Adipose tissue (tissue), 3 donors: ENCODE data around the gene SLX4IP. TPM values are rescaled to one million over a fixed set of nuclear protein-coding genes. Genes with fewer than 3 reads are reported as not detected.

Experiments used
- H3K27ac ChIP-seq: one replicate; pipeline ENCODE4 v1.5.1; 2013; ENCODE audit warnings: low read depth, low read length
- WGBS, 3 donors: extraction: QIAGEN DNeasy Blood & Tissue Kit; methylation state at CpG; one replicate each; pipeline ENCODE4 v1.1.7; 2013; 5-methylcytosine and 5-hydroxymethylcytosine counted together
- polyA plus RNA-seq, 3 donors: library from polyadenylated mRNA; stranded (reverse); fragments of 200-250 nt; gene quantifications; one replicate each; pipeline ENCODE4 v1.2.3, GENCODE V29; 2013
- donor health status: healthy with polysubstance abuse.
- donor health status: Bipolar disorder and iron deficiency.
- donor health status: healthy.

SLX4IP gene
- polyA plus RNA-seq, 3 donors = 0.62 to 1.6 (median 1.1) TPM

GRCh38 chr20:10423735-10424134, 11.4 kb upstream of the SLX4IP start:
- H3K27ac ChIP-seq = no peak overlapping the region
- 31 to 88% (median 85%) methylated on average over 2 of the region's 2 CpGs for WGBS, 3 donors

- 10 to 33% (median 26%) methylated on average over 3 of the region's 3 CpGs for WGBS, 3 donors
- H3K27ac ChIP-seq = no peak overlapping the region
Measured at GRCh38 chr20:10427060-10427692, 7.9 kb upstream of the SLX4IP start.

DNA sequence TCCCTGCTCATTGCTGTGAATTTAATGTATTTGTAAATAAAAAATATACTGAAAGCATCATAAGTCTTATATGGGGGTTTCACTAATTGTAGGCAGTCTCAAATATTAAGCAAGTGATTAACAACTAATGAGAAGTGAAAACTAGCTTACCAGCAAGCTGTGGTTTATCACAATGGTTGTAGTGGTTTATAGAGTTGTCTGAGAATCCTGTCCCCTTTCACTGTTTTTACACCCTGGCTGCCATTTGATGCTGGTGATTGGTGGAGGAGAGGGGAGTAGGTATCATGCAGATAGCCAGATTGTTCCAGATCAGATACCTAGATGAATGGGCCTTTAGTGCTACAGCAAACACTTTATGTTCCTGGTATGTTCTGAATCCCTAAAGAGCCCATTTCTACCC, 7.1 kb upstream of the SLX4IP start:
- no peak overlapping the region for H3K27ac ChIP-seq

- WGBS, 3 donors = 81 to 85% (median 84%) methylated on average over 5 of the region's 5 CpGs
Measured at GRCh38 chr20:10429443-10429981, 5.6 kb upstream of the SLX4IP start.

GRCh38 chr20:10430000-10430466, 5.1 kb upstream of the SLX4IP start:
- H3K27ac ChIP-seq = no peak overlapping the region

More at GRCh38 chr20:10429443-10429981, 5.6 kb upstream of the SLX4IP start:
- no peak overlapping the region for H3K27ac ChIP-seq

- no peak overlapping the region for H3K27ac ChIP-seq
- WGBS, 3 donors = 84 to 91% (median 84%) methylated on average over 5 of the region's 5 CpGs
Measured at GRCh38 chr20:10430704-10431103, 4.4 kb upstream of the SLX4IP start.

DNA sequence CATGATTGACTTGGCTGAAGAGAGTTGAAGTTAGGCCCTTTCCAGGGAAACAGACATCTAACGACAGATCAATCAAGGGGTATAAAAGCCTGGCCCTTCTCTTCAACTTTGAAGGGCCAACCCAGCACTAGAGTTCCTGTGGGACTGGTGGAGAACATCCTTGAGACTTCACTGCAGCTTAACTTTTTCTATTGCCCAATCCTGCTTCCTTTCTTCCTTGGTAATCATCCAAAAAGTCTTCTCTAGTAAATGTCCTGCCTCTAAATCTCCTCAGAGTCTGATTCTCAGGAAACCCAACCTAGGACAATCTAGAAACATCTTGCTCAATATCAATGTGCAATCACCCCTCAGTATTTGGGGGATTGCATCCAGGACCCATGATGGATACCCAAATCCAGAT, 3.0 kb upstream of the SLX4IP start:
- 72 to 88% (median 73%) methylated on average over 1 of the region's 1 CpG for WGBS, 3 donors
- no peak overlapping the region for H3K27ac ChIP-seq

GRCh38 chr20:10433014-10433622, 2.0 kb upstream of the SLX4IP start:
- no peak overlapping the region for H3K27ac ChIP-seq
- WGBS, 3 donors = 44 to 52% (median 52%) methylated on average over 30 of the region's 30 CpGs

DNA sequence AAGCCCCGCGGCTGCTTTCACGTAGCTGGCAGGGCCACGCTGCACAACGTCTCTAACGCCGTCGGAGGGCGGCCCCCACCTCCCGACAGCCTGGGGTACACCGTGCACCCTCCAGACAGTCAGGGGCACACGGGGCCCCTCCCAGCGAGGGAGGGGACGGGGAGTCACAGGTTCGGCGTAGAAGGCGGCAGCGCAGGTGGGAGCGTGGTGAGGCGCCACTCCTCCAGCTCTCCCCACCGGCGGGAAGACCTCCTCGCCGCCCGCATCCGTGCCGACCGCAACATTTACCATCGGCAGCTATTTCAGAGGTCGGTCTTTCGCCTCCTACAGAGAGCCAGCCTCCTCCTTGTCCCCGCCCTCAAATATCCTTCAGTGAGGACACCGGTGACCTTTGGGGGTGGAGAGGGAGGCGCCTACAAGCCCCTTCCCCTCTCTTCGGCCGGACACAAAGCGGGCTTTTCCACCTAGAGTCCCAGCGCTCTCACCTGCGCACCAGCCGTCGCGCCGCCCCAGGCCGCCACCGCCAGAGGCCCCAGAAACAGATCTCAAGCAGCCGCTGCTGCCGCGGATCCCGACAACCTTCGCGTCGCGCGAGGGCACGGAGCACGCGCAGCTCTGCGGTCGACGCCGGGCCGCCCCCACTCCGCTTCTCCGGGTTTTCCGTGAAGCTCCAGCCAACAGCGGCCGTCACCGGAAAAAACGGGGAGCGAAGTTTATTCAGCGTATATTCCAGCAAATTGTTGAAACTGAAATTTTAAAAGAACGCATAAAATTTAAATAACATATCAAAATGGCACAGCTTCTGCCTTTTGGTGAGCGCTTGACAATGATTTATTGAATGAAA, 1.3 kb upstream of the SLX4IP start, which contains the start of gene MKKS:
TSS of gene MKKS (minus strand) at position 600 of the 844 bp plus-strand sequence. CDS start 20,708 bp downstream, outside the sequence.
- H3K27ac ChIP-seq = peak within 1 kb of the TSS; percentile 34
- 0% methylated on average over 73 of the region's 73 CpGs for WGBS, 3 donors

DNA sequence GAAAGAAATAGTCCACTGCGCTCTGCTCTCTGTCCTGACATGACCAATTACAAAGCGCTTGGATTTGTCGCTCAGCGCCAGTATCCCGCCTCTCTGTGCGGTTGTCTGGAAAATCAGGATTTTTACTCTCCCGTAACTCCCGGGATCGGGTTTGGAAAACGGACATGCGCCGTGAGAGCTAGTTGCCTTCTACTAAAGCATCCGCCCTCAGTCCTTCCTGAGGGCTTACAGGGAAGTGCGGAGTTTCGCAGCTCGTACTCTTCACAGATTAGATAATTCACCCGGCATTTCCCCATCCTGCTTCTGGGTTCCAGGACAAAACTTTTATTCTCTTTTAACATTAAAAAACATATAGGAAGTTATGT, 656 bp upstream of the SLX4IP start:
- peak overlapping the region; percentile 34 for H3K27ac ChIP-seq
- 0% methylated on average over 17 of the region's 17 CpGs for WGBS, 3 donors

GRCh38 chr20:10436053-10436699, 1.1 kb downstream of the SLX4IP start:
- H3K27ac ChIP-seq = no peak overlapping the region
- 93 to 97% (median 94%) methylated on average over 20 of the region's 20 CpGs for WGBS, 3 donors

DNA sequence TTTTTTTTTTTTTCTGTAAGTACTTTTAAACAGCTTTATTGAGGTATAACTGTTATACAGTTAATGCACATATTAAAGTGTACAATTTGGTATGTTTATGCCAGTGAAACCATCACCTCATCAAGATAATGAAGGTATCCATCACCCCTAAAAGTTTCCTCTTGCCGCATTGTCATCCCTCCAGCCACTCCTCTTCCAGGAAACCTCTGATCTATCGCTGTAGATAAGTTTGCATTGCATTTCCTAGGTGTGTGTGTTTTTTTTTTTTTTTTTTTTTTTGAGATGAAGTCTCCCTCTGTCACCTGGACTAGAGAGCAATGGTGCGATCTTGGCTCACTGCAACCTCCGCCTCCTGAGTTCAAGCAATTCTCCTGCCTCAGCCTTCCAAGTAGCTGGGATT, 3.1 kb downstream of the SLX4IP start:
- WGBS, 3 donors = 80 to 99% (median 85%) methylated on average over 4 of the region's 4 CpGs
- H3K27ac ChIP-seq = no peak overlapping the region

DNA sequence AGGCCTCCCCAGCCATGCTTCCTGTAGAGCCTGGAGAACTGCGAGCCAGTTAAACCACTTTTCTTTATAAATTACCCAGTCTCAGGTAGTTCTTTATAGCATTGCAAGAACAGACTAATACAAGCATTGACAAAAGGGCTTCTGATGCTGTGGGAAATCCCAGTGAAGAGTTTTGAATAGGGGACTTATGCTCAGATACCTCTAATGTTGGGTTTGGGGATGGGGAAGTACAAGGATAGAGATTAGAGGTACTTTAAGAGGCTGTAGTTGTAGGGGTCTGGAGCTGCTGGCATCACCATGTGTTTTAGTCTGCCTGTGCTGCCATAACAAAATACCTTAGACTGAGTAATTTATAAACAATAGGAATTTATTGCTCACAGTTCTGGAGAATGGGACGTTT, 8.8 kb downstream of the SLX4IP start:
- no peak overlapping the region for H3K27ac ChIP-seq
- WGBS, 3 donors = 86 to 91% (median 90%) methylated on average over 2 of the region's 2 CpGs

DNA sequence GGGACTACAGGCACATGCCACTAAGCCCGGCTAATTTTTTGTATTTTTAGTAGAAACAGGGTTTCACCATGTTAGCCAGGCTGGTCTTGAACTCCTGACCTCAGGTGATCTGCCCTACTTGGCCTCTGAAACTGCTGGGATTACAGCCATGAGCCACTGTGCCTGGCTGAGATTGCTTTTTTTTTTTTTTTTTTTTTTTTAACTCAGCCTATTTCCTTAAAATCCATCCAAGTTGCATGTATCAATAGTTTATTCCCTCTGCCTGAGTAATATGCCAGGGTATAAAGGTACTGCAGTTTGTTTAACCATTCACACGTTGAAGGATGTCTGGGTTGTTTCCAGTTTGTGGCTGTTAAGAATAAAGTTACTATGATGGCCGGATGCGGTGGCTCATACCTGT, 10.7 kb downstream of the SLX4IP start:
- no peak overlapping the region for H3K27ac ChIP-seq
- WGBS, 3 donors = 87 to 91% (median 90%) methylated on average over 4 of the region's 4 CpGs

GRCh38 chr20:10447028-10447427, 11.9 kb downstream of the SLX4IP start:
- WGBS, 3 donors = 27 to 37% (median 28%) methylated on average over 3 of the region's 3 CpGs
- H3K27ac ChIP-seq = no peak overlapping the region

DNA sequence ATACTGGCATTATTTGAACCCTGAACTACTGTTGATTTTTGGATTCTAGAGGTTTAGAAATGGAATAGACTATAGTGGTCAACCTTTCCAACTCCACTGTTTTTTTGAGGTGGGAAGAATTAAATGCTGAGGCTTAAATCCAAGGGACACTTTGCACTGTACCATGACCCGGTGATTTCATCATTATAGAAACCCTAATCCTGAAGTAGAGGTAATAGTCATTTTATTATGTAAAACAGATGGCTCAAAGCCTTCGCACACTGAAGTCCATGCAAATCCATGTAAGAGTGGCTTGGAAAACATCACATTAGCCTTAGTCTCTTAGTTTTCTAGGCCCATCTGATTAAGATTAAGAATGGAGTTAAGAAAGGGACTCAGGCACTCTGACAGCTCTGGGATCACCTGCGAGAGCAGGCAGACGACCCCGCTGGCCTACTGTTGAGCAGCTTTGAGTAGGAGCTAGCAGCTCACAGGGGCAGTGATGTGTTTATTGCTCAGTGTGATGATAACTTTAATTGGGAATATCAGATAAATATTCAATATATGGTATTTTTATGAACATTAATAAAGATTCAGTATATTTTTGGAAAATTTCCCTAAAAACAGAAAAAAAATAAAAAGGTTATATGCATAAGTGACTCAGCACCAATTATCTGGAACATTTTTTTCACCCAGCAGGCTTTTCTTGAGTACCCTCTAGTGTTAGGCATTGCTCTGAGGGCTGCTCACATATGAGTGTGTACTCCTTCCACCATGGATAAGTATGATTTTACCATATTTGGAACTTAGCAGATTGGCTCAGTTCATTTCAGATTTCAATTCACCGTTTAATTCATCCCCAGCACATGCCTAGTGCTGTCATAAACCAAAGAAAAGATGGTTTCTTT, 13.4 kb downstream of the SLX4IP start:
- no peak overlapping the region for H3K27ac ChIP-seq
- 89 to 95% (median 94%) methylated on average over 6 of the region's 6 CpGs for WGBS, 3 donors

DNA sequence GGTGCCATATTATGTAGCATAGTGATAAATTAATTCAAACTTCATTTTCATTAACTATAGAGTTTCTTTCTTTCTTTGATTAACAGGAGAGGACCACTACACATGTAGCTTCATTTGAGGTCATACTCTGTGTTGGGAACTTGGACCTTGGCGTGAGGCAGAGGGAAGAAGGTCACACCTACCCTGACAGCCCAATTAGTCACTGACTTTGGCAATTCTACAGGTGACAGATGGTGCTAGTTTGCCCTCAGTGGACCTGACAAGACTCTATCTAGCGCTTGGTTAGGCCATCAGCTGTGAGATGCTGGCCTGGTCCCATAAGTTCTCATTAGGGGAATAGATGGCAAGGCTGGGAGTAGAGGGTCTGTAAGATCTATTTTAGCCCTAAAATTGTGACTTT, 14.2 kb downstream of the SLX4IP start:
- H3K27ac ChIP-seq = no peak overlapping the region
- 79 to 98% (median 94%) methylated on average over 2 of the region's 2 CpGs for WGBS, 3 donors

- no peak overlapping the region for H3K27ac ChIP-seq
- WGBS, 3 donors = 49 to 64% (median 50%) methylated on average over 5 of the region's 5 CpGs
Measured at GRCh38 chr20:10453241-10453640, 18.1 kb downstream of the SLX4IP start.
